ENCODE results near the gene MANBA. TPM values are rescaled to one million over a fixed set of nuclear protein-coding genes. Genes with fewer than 3 reads are reported as not detected.

Gene MANBA
- total and polyA plus RNA-seq, 2 of the 13 experiments (the other 11 are each of a cell fraction or from before 2014, with no cell fraction given) = 11.7 to 33.3 TPM

DNA sequence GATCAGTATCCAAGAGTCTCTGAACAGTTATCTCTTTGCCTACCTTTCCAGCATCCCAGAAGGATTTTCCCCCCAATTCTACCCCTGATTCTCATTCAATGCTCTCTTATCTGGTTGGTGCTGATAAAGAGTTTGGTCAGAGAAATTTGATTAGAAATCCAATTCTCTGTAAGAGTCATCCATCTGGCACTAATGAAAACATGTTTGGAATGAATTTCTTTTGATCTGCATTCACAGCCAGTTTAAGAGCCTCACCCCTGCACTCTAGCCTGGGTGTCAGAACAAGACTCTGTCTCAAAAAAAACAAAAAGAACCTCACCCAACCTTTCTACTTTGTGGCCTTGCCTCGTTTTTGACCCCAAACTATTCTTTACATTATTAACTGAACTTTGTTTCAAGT lies 122.1 kb downstream of the MANBA start:
- Histone ChIP-seq H3K27me3 (ENCODE audit: control insufficient read depth in 1 of 2, insufficient read depth in 2 of 2, low read length in 2 of 2) (no peaks in the 10 kb centered on the region), H3K9ac (ENCODE audit: insufficient read depth, low read depth, low read length) (no peak overlapping the region), H4K20me1 (ENCODE audit: insufficient read depth, low read length) (no peaks in the 10 kb centered on the region), H2AFZ (ENCODE audit: low read length) (no peak overlapping the region), H3K4me2 (ENCODE audit: low read depth, low read length) (no peak overlapping the region), H3K79me2 (ENCODE audit: insufficient read depth, low read length) (no peaks in the 10 kb centered on the region), H3K36me3 (replicated peaks in 1 of 2; ENCODE audit: control insufficient read depth in 1 of 2, insufficient read depth in 2 of 2, low read length in 2 of 2) (peaks cover 4 to 22% of the 10 kb centered on the region in 2 experiments; a peak in 4 of 5 replicates), H3K27ac (ENCODE audit: extremely low read length, insufficient read depth, low read length) (no peak overlapping the region), H3K9me3 (ENCODE audit: low read length) (no peaks in the 10 kb centered on the region), H3K4me1 (ENCODE audit: insufficient read depth, low read length) (no peaks in the 10 kb centered on the region), H3K4me3 (replicated peaks in 1 of 3; ENCODE audit: insufficient read depth in 1 of 3, low read depth in 2 of 3, low read length in 3 of 3) (no peak overlapping the region)
- intact Hi-C loops (cut with micrococcal nuclease; ENCODE audit: unreplicated experiment) (no loop called here), in situ Hi-C loops (cut with HindIII; ENCODE audit: extremely low pct_ligation_motif_present, low pct_unique_long_range_greater_than_20kb) (no loop called here)
- FAIRE-seq = no peak
- no TSS peak for BruUV-seq (replicated peaks)
- CTCF ChIA-PET (ENCODE audit: low intra/inter-chr PET ratio, low total read pairs) = no interaction called here
- WGBS (ENCODE audit: low lambda C conversion rate) = 75% methylated on average over 1 of the region's 1 CpG
- POLR2A ChIA-PET = no interaction called here
- no peak for ATAC-seq
- DNase-seq (ENCODE audit: low spot score) = no peak
- TF ChIP-seq SRSF9 (IDR thresholded peaks at IDR 0.05; ENCODE audit: borderline replicate concordance, insufficient read depth, low read depth, low read length, poor library complexity, severe bottlenecking) (no peak), SOX13 (IDR thresholded peaks at IDR 0.05) (no peak), SOX13 (CRISPR knock-in tag; conservative IDR thresholded peaks at IDR 0.05 in 1 of 2, IDR thresholded peaks at IDR 0.05 in 1 of 2) (no peak), TBP (CRISPR knock-in tag; IDR thresholded peaks at IDR 0.05) (no peak), ZNF138 (CRISPR knock-in tag; IDR thresholded peaks at IDR 0.05; ENCODE audit: low read depth) (no peak), ZBTB42 (CRISPR knock-in tag; IDR thresholded peaks at IDR 0.05) (no peak), MATR3 (CRISPR knock-in tag; IDR thresholded peaks at IDR 0.05) (no peak), ZNF766 (CRISPR knock-in tag; IDR thresholded peaks at IDR 0.05; ENCODE audit: borderline replicate concordance) (no peak), SKIL (CRISPR knock-in tag; IDR thresholded peaks at IDR 0.05; ENCODE audit: borderline replicate concordance) (no peak)
- TF ChIP-seq, protein P1, sequence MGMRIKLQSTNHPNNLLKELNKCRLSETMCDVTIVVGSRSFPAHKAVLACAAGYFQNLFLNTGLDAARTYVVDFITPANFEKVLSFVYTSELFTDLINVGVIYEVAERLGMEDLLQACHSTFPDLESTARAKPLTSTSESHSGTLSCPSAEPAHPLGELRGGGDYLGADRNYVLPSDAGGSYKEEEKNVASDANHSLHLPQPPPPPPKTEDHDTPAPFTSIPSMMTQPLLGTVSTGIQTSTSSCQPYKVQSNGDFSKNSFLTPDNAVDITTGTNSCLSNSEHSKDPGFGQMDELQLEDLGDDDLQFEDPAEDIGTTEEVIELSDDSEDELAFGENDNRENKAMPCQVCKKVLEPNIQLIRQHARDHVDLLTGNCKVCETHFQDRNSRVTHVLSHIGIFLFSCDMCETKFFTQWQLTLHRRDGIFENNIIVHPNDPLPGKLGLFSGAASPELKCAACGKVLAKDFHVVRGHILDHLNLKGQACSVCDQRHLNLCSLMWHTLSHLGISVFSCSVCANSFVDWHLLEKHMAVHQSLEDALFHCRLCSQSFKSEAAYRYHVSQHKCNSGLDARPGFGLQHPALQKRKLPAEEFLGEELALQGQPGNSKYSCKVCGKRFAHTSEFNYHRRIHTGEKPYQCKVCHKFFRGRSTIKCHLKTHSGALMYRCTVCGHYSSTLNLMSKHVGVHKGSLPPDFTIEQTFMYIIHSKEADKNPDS (CRISPR knock-in tag; IDR thresholded peaks at IDR 0.05) = no peak
- TF ChIP-seq, protein P2, sequence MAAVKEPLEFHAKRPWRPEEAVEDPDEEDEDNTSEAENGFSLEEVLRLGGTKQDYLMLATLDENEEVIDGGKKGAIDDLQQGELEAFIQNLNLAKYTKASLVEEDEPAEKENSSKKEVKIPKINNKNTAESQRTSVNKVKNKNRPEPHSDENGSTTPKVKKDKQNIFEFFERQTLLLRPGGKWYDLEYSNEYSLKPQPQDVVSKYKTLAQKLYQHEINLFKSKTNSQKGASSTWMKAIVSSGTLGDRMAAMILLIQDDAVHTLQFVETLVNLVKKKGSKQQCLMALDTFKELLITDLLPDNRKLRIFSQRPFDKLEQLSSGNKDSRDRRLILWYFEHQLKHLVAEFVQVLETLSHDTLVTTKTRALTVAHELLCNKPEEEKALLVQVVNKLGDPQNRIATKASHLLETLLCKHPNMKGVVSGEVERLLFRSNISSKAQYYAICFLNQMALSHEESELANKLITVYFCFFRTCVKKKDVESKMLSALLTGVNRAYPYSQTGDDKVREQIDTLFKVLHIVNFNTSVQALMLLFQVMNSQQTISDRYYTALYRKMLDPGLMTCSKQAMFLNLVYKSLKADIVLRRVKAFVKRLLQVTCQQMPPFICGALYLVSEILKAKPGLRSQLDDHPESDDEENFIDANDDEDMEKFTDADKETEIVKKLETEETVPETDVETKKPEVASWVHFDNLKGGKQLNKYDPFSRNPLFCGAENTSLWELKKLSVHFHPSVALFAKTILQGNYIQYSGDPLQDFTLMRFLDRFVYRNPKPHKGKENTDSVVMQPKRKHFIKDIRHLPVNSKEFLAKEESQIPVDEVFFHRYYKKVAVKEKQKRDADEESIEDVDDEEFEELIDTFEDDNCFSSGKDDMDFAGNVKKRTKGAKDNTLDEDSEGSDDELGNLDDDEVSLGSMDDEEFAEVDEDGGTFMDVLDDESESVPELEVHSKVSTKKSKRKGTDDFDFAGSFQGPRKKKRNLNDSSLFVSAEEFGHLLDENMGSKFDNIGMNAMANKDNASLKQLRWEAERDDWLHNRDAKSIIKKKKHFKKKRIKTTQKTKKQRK (IDR thresholded peaks at IDR 0.05; ENCODE audit: low read length) = no peak
- TF ChIP-seq, protein P3, sequence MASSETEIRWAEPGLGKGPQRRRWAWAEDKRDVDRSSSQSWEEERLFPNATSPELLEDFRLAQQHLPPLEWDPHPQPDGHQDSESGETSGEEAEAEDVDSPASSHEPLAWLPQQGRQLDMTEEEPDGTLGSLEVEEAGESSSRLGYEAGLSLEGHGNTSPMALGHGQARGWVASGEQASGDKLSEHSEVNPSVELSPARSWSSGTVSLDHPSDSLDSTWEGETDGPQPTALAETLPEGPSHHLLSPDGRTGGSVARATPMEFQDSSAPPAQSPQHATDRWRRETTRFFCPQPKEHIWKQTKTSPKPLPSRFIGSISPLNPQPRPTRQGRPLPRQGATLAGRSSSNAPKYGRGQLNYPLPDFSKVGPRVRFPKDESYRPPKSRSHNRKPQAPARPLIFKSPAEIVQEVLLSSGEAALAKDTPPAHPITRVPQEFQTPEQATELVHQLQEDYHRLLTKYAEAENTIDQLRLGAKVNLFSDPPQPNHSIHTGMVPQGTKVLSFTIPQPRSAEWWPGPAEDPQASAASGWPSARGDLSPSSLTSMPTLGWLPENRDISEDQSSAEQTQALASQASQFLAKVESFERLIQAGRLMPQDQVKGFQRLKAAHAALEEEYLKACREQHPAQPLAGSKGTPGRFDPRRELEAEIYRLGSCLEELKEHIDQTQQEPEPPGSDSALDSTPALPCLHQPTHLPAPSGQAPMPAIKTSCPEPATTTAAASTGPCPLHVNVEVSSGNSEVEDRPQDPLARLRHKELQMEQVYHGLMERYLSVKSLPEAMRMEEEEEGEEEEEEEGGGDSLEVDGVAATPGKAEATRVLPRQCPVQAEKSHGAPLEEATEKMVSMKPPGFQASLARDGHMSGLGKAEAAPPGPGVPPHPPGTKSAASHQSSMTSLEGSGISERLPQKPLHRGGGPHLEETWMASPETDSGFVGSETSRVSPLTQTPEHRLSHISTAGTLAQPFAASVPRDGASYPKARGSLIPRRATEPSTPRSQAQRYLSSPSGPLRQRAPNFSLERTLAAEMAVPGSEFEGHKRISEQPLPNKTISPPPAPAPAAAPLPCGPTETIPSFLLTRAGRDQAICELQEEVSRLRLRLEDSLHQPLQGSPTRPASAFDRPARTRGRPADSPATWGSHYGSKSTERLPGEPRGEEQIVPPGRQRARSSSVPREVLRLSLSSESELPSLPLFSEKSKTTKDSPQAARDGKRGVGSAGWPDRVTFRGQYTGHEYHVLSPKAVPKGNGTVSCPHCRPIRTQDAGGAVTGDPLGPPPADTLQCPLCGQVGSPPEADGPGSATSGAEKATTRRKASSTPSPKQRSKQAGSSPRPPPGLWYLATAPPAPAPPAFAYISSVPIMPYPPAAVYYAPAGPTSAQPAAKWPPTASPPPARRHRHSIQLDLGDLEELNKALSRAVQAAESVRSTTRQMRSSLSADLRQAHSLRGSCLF (CRISPR knock-in tag; IDR thresholded peaks at IDR 0.05; ENCODE audit: borderline replicate concordance) = no peak
